GM18505 (cell line): ENCODE data around the gene MACROD2.

Experiments used
- ATAC-seq: cut with Tn5 transposase; IDR thresholded peaks from one replicate; pipeline ENCODE4 v1.9.1; 2021; ENCODE audit not compliant: unreplicated experiment
- POLR2A ChIP-seq: IDR thresholded peaks from 4 replicates; pipeline ENCODE4 v1.6.1; 2011; ENCODE audit warnings: borderline replicate concordance; ENCODE audit not compliant: insufficient read depth, insufficient read length; ENCODE audit errors: extremely low read depth

The MACROD2 gene

DNA sequence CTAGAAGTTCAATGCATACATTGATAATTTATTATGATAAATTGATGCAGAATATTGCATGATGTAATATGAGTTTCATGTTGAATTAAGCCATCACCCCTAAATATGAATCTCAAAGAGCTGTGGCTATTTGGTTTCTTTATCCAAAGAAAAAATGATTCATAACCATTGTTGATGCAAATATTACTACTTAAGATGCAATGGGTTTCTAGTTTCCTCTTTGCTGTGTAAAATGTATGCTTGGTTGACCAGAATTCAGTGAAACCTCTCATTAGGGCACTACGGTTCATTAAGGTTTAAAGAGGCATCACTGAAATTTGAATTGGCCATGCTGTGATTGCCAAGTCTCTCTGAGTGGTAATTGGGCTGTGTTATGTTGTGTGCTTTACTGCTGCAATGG lies 834.6 kb downstream of the MACROD2 start:
- peak; percentile 45 for ATAC-seq
- no peak for TF ChIP-seq POLR2A

- no peak for TF ChIP-seq POLR2A
- ATAC-seq, result peak; percentile 71
Measured at GRCh38 chr20:14830466-14830865, 835.1 kb downstream of the MACROD2 start.

DNA sequence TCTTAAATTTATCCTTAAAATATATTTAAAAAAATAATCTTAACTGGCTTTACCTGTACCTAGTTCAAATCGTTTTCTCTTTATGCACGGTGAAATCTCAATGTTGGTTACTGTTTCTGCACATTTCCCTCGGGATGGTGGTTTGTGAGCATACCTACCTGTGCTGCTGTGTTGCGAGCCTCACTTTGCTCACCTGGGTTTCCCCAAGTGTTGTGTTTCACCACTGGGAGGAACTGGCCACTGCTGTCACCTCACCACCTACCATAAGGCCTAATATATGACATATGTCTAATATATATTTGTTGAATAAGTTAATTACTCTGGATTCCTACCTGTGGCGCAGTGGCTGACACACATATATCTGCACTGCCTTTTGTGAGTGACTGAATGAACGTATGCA lies 835.6 kb downstream of the MACROD2 start:
- peak; percentile 12 for ATAC-seq
- TF ChIP-seq POLR2A, result no peak

- peak; percentile 55 for ATAC-seq
- no peak for TF ChIP-seq POLR2A
Measured at GRCh38 chr20:14832630-14833029, 837.3 kb downstream of the MACROD2 start.

GRCh38 chr20:14838663-14839628 lies 843.6 kb downstream of the MACROD2 start:
- peak; percentile 72 for ATAC-seq
- no peak for TF ChIP-seq POLR2A

- TF ChIP-seq POLR2A, result no peak
- ATAC-seq, result no peak
Measured at GRCh38 chr20:14845199-14846160, 850.2 kb downstream of the MACROD2 start.

- TF ChIP-seq POLR2A, result no peak
- ATAC-seq, result no peak
Measured at GRCh38 chr20:14848806-14849205, 853.5 kb downstream of the MACROD2 start.

DNA sequence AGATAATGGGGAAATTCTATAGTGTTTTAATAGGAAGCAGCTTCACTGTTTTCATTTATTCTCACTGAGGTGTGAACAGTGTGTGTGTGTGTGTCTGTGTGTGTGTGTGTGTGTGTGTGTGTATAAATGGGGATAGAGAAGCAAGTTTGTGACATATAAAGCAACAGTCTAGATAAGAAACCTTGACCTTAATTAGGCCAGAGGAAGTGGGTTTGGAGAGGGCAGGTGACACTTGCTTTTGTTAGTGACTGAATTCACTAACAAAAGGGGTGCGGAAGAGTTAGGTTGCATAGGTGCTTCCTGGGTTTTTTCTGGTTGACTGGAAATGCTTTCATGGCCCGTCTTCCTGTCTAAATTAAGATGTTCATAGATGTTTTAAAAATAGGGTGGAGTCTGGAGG lies 857.8 kb downstream of the MACROD2 start:
- no peak for ATAC-seq
- no peak for TF ChIP-seq POLR2A

DNA sequence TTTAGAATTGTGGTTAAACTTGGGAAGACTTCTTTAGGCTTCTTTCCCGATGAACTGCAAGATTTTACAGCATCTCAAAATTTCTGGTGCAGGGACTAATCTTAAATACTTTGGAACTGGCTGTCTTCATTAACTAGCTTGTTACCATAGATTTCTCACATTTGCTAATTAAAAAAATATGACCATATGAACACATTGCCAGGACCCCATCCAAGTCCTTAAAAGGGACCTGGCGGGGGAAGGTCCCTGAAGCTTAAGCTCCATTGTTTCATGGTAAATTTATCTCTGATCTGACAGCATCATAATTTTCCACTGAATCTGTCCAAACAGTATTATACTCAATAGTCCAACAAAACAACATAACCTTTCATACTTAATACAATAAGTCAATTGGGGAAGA lies 859.9 kb downstream of the MACROD2 start:
- no peak for TF ChIP-seq POLR2A
- ATAC-seq, result no peak

DNA sequence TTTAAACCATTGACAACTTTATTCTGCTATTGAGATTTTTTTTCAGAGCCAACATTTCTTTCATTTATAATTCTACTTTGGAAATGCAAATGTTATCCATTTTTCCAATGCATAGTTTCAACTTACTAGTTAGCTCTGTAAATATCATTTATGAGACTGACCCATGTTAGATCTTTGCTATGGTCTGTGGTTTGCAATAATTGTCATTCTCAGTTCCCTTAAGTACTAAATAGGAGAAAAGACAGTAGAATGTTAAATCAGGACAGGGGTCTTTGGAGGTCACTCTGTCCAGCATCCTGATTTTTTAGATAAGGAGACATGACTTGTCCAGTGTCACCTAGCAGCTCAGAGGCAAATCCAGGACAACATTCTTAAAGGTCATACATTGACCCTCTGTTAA lies 864.3 kb downstream of the MACROD2 start:
- no peak for TF ChIP-seq POLR2A
- no peak for ATAC-seq

GRCh38 chr20:14860410-14860814 lies 865.1 kb downstream of the MACROD2 start:
- ATAC-seq, result no peak
- TF ChIP-seq POLR2A, result no peak

- no peak for ATAC-seq
- no peak for TF ChIP-seq POLR2A
Measured at GRCh38 chr20:14861028-14861699, 865.8 kb downstream of the MACROD2 start.

DNA sequence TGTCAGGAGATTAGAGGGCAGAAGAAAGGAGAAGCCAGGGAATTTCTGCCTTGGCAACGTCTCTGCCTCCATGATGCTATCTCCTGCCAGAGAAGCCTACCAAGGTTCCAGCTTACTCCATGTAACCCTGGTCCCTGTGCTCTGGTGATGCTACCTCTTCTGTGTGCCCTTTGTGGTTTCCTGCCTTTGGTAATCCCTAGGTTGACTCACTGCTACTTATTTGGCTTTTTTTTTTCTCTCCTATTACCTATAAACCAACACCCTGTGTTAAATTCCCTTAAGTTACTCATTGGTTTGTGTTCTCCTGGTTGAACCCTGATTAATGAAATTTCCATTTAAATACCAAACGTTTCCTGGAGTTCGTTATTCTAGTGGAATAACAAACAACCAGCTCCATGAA lies 869.9 kb downstream of the MACROD2 start:
- ATAC-seq, result no peak
- TF ChIP-seq POLR2A, result no peak
